GM12891 (cell line): ENCODE data around the gene HECTD4.
"Not testable (repeated sequence)": the region's sequence is repeated elsewhere in the genome, so short reads cannot be mapped to it uniquely, and the experiment has no call there.

Experiments
- DNase-seq: peaks from one replicate; pipeline ENCODE4 v3.0.0; 2011; ENCODE audit warnings: low spot score; ENCODE audit not compliant: insufficient read length
- FAIRE-seq: peaks from 2 replicates; lab custom pipeline; 2011; peaks lifted over from hg19 to GRCh38; lab: Jason Lieb, UNC
- PAX5 ChIP-seq: IDR thresholded peaks from 2 replicates; pipeline ENCODE4 v1.6.1; 2011; ENCODE audit warnings: low read length, moderate library complexity, mild to moderate bottlenecking; ENCODE audit not compliant: insufficient read depth, severe bottlenecking
- POLR2A ChIP-seq: IDR thresholded peaks from 2 replicates; pipeline ENCODE4 v1.6.1; 2011; ENCODE audit warnings: low read depth, low read length, control low read depth
- POLR2AphosphoS5 ChIP-seq: IDR thresholded peaks from 2 replicates; pipeline ENCODE4 v1.6.1; 2011; ENCODE audit warnings: low read depth, low read length, control low read depth
- POU2F2 ChIP-seq: IDR thresholded peaks from 2 replicates; pipeline ENCODE4 v1.6.1; 2011; ENCODE audit warnings: low read depth, mild to moderate bottlenecking, control low read depth, low read length, moderate library complexity
- SPI1 ChIP-seq: IDR thresholded peaks from 2 replicates; pipeline ENCODE4 v1.6.1; 2011; ENCODE audit warnings: low read depth, low read length, control low read depth
- TAF1 ChIP-seq: IDR thresholded peaks from 2 replicates; pipeline ENCODE4 v1.6.1; 2011; ENCODE audit warnings: low read depth, low read length, control low read depth

Gene HECTD4

GRCh38 chr12:112420740-112421139 lies 38.5 kb upstream of the HECTD4 start:
- no peak for DNase-seq
- TF ChIP-seq SPI1 = no peak
- no peak for TF ChIP-seq POLR2A
- TF ChIP-seq POU2F2 = no peak
- TF ChIP-seq POLR2AphosphoS5 = no peak
- TF ChIP-seq TAF1 = no peak
- TF ChIP-seq PAX5 = no peak
- no peak for FAIRE-seq

- FAIRE-seq (peak; percentile 78), DNase-seq (no peak)
- TF ChIP-seq POLR2AphosphoS5 (no peak), SPI1 (no peak), POU2F2 (no peak), PAX5 (no peak), POLR2A (no peak; the same call in 1 of the 2 replicates)
These were observed 37.3 kb upstream of the HECTD4 start for GRCh38 chr12:112419297-112420133.

- peak; percentile 75 for DNase-seq
- FAIRE-seq = peak; percentile 86
These were observed 36.5 kb upstream of the HECTD4 start, which contains the start of gene PTPN11 for GRCh38 chr12:112418608-112419296. PTPN11 (plus strand) TSS chr12:112418947; CDS start chr12:112419112, 165 bp downstream.

GRCh38 chr12:112418273-112418607 lies 36.0 kb upstream of the HECTD4 start:
- FAIRE-seq (no peak), DNase-seq (no peak)
- TF ChIP-seq POU2F2 (no peak), SPI1 (no peak), POLR2AphosphoS5 (no peak), TAF1 (no peak), PAX5 (no peak), POLR2A (no peak)

More at GRCh38 chr12:112418608-112419296, 36.5 kb upstream of the HECTD4 start, which contains the start of gene PTPN11:
- peak; percentile 76 for TF ChIP-seq POU2F2
- no peak for TF ChIP-seq PAX5
- peak; percentile 97 for TF ChIP-seq POLR2AphosphoS5
- TF ChIP-seq POLR2A = peak; percentile 96
- TF ChIP-seq TAF1 = peak; percentile 91
- peak; percentile 34; the same call in 1 of the 2 replicates for TF ChIP-seq SPI1

- not testable (repeated sequence) for FAIRE-seq, DNase-seq
These were observed 33.2 kb upstream of the HECTD4 start for GRCh38 chr12:112415457-112415856.

DNA sequence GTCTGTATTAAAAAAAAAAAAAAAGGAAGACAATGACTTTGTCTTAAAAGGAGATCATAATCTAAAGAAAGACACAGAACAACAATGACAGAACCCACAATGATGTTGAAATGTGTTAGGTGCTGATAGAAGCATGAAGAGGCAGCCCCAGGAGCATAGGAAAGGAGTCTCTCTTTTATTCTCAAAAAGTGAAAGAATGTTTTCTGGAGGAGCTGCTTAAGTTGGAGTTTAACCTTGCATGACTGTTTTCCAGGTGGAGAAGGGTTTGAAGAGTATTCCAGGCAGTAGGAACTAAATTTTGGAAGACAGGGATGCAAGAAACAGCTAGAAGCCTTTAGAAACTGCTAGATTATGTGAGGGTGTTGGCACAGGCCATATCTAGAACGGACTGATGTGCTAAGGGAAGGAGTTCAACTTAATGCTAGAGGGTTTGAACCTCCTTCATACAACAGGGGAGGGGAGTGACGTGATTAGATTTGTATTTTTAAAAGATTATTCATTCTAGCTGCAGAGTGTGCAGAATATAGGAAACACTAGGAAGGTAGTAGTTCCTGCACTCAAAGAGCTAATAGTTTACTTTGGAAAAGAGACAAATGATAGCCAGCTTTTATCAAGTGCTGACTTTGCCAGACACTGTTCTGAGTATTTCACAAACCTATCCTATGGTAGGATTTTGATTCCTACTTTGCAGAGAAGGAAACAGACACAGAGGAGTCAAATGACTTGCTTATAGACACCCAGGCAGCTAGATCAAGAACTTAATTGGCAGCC lies 31.8 kb upstream of the HECTD4 start:
- FAIRE-seq (no peak), DNase-seq (no peak)
- no peak for TF ChIP-seq POLR2A
- no peak for TF ChIP-seq TAF1
- TF ChIP-seq SPI1 = no peak
- TF ChIP-seq POU2F2 = no peak
- TF ChIP-seq PAX5 = no peak
- TF ChIP-seq POLR2AphosphoS5 = no peak

DNA sequence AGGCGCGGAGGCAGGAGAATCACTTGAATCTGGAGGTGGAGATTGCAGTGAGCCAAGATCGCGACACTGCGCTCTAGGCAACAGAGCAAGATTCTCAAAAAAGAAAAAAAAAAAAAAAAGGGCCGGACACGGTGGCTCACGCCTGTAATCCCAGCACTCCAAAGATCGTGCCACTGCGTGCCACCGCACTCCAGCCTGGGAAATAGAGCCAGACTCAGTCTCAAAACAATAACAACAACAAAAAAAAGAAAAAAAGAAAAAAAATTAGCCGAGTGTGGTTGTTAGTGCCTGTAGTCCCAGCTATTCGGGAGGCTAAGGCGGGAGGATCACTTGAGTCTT lies 27.6 kb upstream of the HECTD4 start:
- TF ChIP-seq POLR2A (no peak), TAF1 (no peak), SPI1 (no peak), POU2F2 (no peak), POLR2AphosphoS5 (no peak), PAX5 (no peak)
- FAIRE-seq (no peak), DNase-seq (no peak)

GRCh38 chr12:112409064-112409905 lies 27.1 kb upstream of the HECTD4 start, which contains the start of gene RPL6:
RPL6 (minus strand) TSS chr12:112409605; CDS start chr12:112408656, 949 bp downstream.
- DNase-seq = peak; percentile 66
- FAIRE-seq = peak; percentile 45
- TF ChIP-seq SPI1 = peak; percentile 68
- peak; percentile 89; the same call in 1 of the 2 replicates for TF ChIP-seq POU2F2
- no peak for TF ChIP-seq PAX5
- peak; percentile 99 for TF ChIP-seq POLR2AphosphoS5
- TF ChIP-seq POLR2A = peak; percentile 99
- peak; percentile 100 for TF ChIP-seq TAF1

DNA sequence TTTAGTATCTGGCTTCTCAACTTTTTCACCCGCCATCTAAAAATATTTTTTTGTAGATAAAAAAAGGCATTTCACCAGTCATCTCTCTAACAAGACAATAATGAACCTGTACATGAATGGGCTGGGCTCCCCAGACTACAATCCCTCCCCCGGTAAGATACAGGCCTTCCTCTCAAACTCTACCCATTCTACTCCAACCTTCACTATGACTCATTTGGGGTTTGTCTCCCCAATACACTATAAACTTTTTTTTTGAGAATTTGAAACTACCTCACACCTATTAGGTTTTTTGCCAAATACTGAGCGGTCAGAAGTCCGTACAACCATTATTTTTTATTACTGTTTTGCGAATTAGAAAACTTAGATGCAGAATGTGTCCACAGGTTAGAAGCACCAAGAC lies 26.4 kb upstream of the HECTD4 start:
- FAIRE-seq (no peak), DNase-seq (no peak)
- TF ChIP-seq TAF1 = no peak
- no peak for TF ChIP-seq POLR2AphosphoS5
- no peak for TF ChIP-seq POU2F2
- no peak for TF ChIP-seq SPI1
- no peak for TF ChIP-seq POLR2A
- TF ChIP-seq PAX5 = no peak

GRCh38 chr12:112407683-112408082 lies 25.5 kb upstream of the HECTD4 start:
- DNase-seq, FAIRE-seq: not testable (repeated sequence)
